Glutamatergic neuron (in vitro differentiated cells): ENCODE results near the gene APLP2. TPM values are rescaled to one million over a fixed set of nuclear protein-coding genes. Genes with fewer than 3 reads are reported as not detected.

Source experiments
- DNase-seq: peaks from one replicate; pipeline ENCODE4 v3.0.0; 2022
- H3K27ac Mint-ChIP-seq: one replicate; pipeline ENCODE4 v1.8.0; 2020; ENCODE audit warnings: mild to moderate bottlenecking, mixed read lengths, inconsistent platforms; ENCODE audit not compliant: unreplicated experiment
- H3K27me3 Mint-ChIP-seq: one replicate; pipeline ENCODE4 v1.8.0; 2020; ENCODE audit warnings: mild to moderate bottlenecking, moderate library complexity, mixed read lengths, inconsistent platforms; ENCODE audit not compliant: unreplicated experiment
- H3K36me3 Mint-ChIP-seq: one replicate; pipeline ENCODE4 v1.8.0; 2020; ENCODE audit warnings: mild to moderate bottlenecking, mixed read lengths, inconsistent platforms; ENCODE audit not compliant: unreplicated experiment
- H3K4me1 Mint-ChIP-seq: one replicate; pipeline ENCODE4 v1.8.0; 2020; ENCODE audit warnings: mild to moderate bottlenecking, low read depth, mixed read lengths, inconsistent platforms; ENCODE audit not compliant: unreplicated experiment
- H3K4me3 Mint-ChIP-seq: one replicate; pipeline ENCODE4 v1.8.0; 2020; ENCODE audit warnings: mild to moderate bottlenecking, mixed read lengths, inconsistent platforms; ENCODE audit not compliant: unreplicated experiment
- H3K9me3 Mint-ChIP-seq: one replicate; pipeline ENCODE4 v1.8.0; 2020; ENCODE audit warnings: mild to moderate bottlenecking, moderate library complexity, mixed read lengths, inconsistent platforms; ENCODE audit not compliant: unreplicated experiment
- total RNA-seq: library from RNA; stranded (reverse); fragmentation: NEBNext Ultra II Directional; extraction: Animal tissue kit (Norgen Biotek cat#: 25700); gene quantifications from one replicate; pipeline ENCODE4 v1.2.1, GENCODE V29; 2021; ENCODE audit not compliant: unreplicated experiment
- TF ChIP-seq, protein P1 (sequence below): fragments of 200-600 bp; sonication (generic); IDR thresholded peaks from one replicate; pipeline ENCODE4 v1.5.0; 2021; ENCODE audit not compliant: partially characterized antibody, unreplicated experiment

APLP2 gene
- total RNA-seq, 1 donor from 2014 or later, result 183 TPM

GRCh38 chr11:130163346-130164220 lies 93.9 kb downstream of the APLP2 start:
- Mint-ChIP-seq H3K27ac (no peak overlapping the region), H3K36me3 (peaks cover 6% of the 10 kb centered on the region), H3K9me3 (peaks cover 2% of the 10 kb centered on the region), H3K4me3 (no peak overlapping the region), H3K4me1 (peaks cover 14% of the 10 kb centered on the region), H3K27me3 (peaks cover 9% of the 10 kb centered on the region)
- TF ChIP-seq, protein P1, sequence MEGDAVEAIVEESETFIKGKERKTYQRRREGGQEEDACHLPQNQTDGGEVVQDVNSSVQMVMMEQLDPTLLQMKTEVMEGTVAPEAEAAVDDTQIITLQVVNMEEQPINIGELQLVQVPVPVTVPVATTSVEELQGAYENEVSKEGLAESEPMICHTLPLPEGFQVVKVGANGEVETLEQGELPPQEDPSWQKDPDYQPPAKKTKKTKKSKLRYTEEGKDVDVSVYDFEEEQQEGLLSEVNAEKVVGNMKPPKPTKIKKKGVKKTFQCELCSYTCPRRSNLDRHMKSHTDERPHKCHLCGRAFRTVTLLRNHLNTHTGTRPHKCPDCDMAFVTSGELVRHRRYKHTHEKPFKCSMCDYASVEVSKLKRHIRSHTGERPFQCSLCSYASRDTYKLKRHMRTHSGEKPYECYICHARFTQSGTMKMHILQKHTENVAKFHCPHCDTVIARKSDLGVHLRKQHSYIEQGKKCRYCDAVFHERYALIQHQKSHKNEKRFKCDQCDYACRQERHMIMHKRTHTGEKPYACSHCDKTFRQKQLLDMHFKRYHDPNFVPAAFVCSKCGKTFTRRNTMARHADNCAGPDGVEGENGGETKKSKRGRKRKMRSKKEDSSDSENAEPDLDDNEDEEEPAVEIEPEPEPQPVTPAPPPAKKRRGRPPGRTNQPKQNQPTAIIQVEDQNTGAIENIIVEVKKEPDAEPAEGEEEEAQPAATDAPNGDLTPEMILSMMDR, result no peak
- DNase-seq, result no peak

- no peak overlapping the region for H3K4me3 Mint-ChIP-seq
- H3K4me1 Mint-ChIP-seq, result peaks cover 14% of the 10 kb centered on the region
- TF ChIP-seq, protein P1, result no peak
- no peaks in the 10 kb centered on the region for H3K36me3 Mint-ChIP-seq
- no peak overlapping the region for H3K27ac Mint-ChIP-seq
- no peak for DNase-seq
- no peaks in the 10 kb centered on the region for H3K9me3 Mint-ChIP-seq
- H3K27me3 Mint-ChIP-seq, result peaks cover 5% of the 10 kb centered on the region
Measured at GRCh38 chr11:130164221-130164570, 94.5 kb downstream of the APLP2 start.

DNA sequence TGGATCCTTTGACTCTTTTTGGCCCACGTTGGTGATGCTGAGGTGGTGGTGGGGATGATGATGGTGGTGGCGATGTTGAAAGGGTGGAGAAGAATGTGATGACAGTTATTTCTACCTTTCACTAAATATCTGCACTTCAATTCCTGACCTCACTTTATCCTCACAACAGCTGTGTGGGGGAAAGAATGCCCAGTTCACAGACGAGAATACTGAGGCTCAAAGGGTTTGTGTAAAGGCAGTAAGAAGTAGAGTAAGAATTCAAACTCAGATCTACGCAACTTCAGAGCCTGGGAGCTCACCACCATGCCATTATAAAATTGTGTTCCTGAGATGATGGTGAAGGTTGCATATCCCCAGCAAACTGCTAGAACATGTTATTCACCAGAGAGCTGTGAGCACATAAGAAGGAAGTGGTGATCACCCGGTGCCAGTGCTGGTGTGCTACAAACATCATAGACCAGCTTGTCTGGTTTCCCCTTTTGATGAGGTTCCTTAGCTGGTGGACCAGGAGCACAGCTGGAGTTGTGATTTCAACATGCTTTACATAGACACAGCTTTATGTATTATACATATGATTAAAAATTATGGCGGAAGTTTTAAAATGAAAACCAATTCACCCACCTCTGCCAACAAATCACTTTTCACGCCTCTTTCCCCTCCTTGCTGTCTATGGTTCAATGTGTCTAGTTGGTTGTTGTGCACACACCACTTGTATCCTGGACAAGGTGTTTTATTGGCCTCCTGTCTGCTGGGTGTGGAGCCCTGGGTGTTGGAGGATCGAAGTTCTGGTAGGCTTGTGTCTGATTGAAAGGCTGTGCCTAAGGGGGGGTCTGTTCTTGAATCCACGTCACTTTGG lies 96.1 kb downstream of the APLP2 start:
- Mint-ChIP-seq H3K36me3 (peaks cover 7% of the 10 kb centered on the region), H3K27me3 (peaks cover 7% of the 10 kb centered on the region), H3K27ac (no peak overlapping the region), H3K4me1 (peaks cover 13% of the 10 kb centered on the region), H3K9me3 (peaks cover 4% of the 10 kb centered on the region), H3K4me3 (no peak overlapping the region)
- no peak for DNase-seq
- TF ChIP-seq, protein P1, result no peak

GRCh38 chr11:130166457-130166784 lies 96.7 kb downstream of the APLP2 start:
- peaks cover 12% of the 10 kb centered on the region for H3K4me1 Mint-ChIP-seq
- no peak overlapping the region for H3K4me3 Mint-ChIP-seq
- peaks cover 5% of the 10 kb centered on the region for H3K9me3 Mint-ChIP-seq
- DNase-seq, result no peak
- H3K27ac Mint-ChIP-seq, result no peak overlapping the region
- TF ChIP-seq, protein P1, result no peak
- H3K36me3 Mint-ChIP-seq, result peaks cover 7% of the 10 kb centered on the region
- H3K27me3 Mint-ChIP-seq, result peaks cover 8% of the 10 kb centered on the region
